Measurements from ENCODE around the gene ATP5MG. TPM values are rescaled to one million over a fixed set of nuclear protein-coding genes. Genes with fewer than 3 reads are reported as not detected.

The ATP5MG gene
- polyA plus RNA-seq, 4 donors, result 234 to 332 (median 284) TPM

GRCh38 chr11:118370774-118371173 lies 30.6 kb upstream of the ATP5MG start:
- H3K36me3 ChIP-seq (ENCODE audit: control insufficient read depth in 3 of 3, insufficient read depth in 2 of 3, low read depth in 1 of 3, low read length in 3 of 3), result peaks cover 24 to 45% (median 36%) of the 10 kb centered on the region in 3 donors
- 95 to 97% (median 96%) methylated on average over 4 of the region's 4 CpGs for WGBS, 3 donors
- no peaks in the 10 kb centered on the region for H3K4me1 ChIP-seq (ENCODE audit: control insufficient read depth in 3 of 3, insufficient read depth in 2 of 3, low read depth in 1 of 3, low read length in 2 of 3)
- H3K4me3 ChIP-seq (ENCODE audit: low read depth in 1 of 3, low read length in 3 of 3), result no peak overlapping the region
- FAIRE-seq (no peak), DNase-seq (no peak)
- no peaks in the 10 kb centered on the region for H3K9me3 ChIP-seq (ENCODE audit: control insufficient read depth in 2 of 2, insufficient read depth in 1 of 2, low read depth in 1 of 2, low read length in 1 of 2)
- H3K27ac ChIP-seq (ENCODE audit: low read depth in 1 of 3, low read length in 2 of 3), result no peak overlapping the region
- H3K27me3 ChIP-seq (ENCODE audit: control insufficient read depth in 3 of 3, insufficient read depth in 3 of 3, low read length in 3 of 3), result no peaks in the 10 kb centered on the region

- Histone ChIP-seq H3K4me1 (ENCODE audit: control insufficient read depth in 3 of 3, insufficient read depth in 2 of 3, low read depth in 1 of 3, low read length in 2 of 3) (no peaks in the 10 kb centered on the region), H3K9me3 (ENCODE audit: control insufficient read depth in 2 of 2, insufficient read depth in 1 of 2, low read depth in 1 of 2, low read length in 1 of 2) (no peaks in the 10 kb centered on the region), H3K27ac (ENCODE audit: low read depth in 1 of 3, low read length in 2 of 3) (no peak overlapping the region), H3K27me3 (ENCODE audit: control insufficient read depth in 3 of 3, insufficient read depth in 3 of 3, low read length in 3 of 3) (no peaks in the 10 kb centered on the region), H3K4me3 (ENCODE audit: low read depth in 1 of 3, low read length in 3 of 3) (no peak overlapping the region), H3K36me3 (ENCODE audit: control insufficient read depth in 3 of 3, insufficient read depth in 2 of 3, low read depth in 1 of 3, low read length in 3 of 3) (peaks cover 28 to 47% (median 44%) of the 10 kb centered on the region in 3 donors)
- DNase-seq (no peak), FAIRE-seq (no peak)
- 88 to 93% (median 88%) methylated on average over 2 of the region's 2 CpGs for whole genome bisulfite sequencing, 3 donors
These were observed 28.1 kb upstream of the ATP5MG start for GRCh38 chr11:118373263-118373662.

DNA sequence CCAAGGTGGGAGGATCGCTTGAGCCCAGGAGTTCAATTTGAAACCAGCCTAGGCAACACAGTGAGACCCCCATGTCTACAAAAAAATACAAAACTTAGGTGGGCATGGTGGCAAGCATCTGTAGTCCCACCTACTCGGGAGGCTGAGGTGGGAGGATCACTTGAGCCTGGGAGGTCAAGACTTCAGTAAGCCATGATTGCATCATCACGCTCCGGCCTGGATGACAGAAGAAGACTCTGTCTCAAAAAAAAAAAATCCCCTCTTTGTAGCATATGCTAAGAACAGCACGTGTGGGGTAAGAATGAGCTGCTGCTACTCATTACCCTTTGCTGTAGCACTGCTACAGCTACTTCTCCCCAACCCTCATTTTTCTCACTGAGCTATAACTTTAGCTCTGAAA lies 27.5 kb upstream of the ATP5MG start:
- FAIRE-seq, result no peak
- no peaks in the 10 kb centered on the region for H3K4me1 ChIP-seq (ENCODE audit: control insufficient read depth in 3 of 3, insufficient read depth in 2 of 3, low read depth in 1 of 3, low read length in 2 of 3)
- H3K27ac ChIP-seq (ENCODE audit: low read depth in 1 of 3, low read length in 2 of 3), result no peak overlapping the region
- H3K36me3 ChIP-seq (ENCODE audit: control insufficient read depth in 3 of 3, insufficient read depth in 2 of 3, low read depth in 1 of 3, low read length in 3 of 3), result peaks cover 22 to 47% (median 44%) of the 10 kb centered on the region in 3 donors
- H3K27me3 ChIP-seq (ENCODE audit: control insufficient read depth in 3 of 3, insufficient read depth in 3 of 3, low read length in 3 of 3), result no peaks in the 10 kb centered on the region
- WGBS, 3 donors, result 99 to 100% (median 99%) methylated on average over 5 of the region's 5 CpGs
- no peaks in the 10 kb centered on the region for H3K9me3 ChIP-seq (ENCODE audit: control insufficient read depth in 2 of 2, insufficient read depth in 1 of 2, low read depth in 1 of 2, low read length in 1 of 2)
- H3K4me3 ChIP-seq (ENCODE audit: low read depth in 1 of 3, low read length in 3 of 3), result no peak overlapping the region
- no peak for DNase-seq

DNA sequence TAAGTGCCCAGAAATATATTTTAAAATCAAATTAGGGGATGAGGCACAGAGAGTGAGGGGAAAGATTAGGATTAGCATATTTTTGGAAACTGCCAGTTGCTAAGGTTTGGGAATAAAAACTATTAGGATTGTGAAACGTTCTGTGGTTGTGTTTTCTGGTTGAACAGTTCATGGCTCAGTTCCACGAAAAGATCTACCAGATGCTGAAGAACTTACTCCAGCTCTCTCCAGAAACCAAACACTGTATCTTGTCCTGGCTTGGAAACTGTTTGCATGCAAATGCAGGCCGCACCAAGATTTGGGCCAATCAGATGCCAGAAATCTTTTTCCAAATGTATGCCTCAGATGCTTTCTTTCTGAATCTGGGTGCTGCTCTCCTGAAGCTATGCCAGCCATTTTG lies 26.7 kb upstream of the ATP5MG start:
- H3K4me1 ChIP-seq (ENCODE audit: control insufficient read depth in 3 of 3, insufficient read depth in 2 of 3, low read depth in 1 of 3, low read length in 2 of 3), result no peaks in the 10 kb centered on the region
- WGBS, 3 donors, result 77 to 89% (median 85%) methylated on average over 3 of the region's 3 CpGs
- no peak for DNase-seq
- FAIRE-seq, result no peak
- H3K36me3 ChIP-seq (ENCODE audit: control insufficient read depth in 3 of 3, insufficient read depth in 2 of 3, low read depth in 1 of 3, low read length in 3 of 3), result peaks cover 20 to 49% (median 44%) of the 10 kb centered on the region in 3 donors
- no peaks in the 10 kb centered on the region for H3K27me3 ChIP-seq (ENCODE audit: control insufficient read depth in 3 of 3, insufficient read depth in 3 of 3, low read length in 3 of 3)
- no peaks in the 10 kb centered on the region for H3K9me3 ChIP-seq (ENCODE audit: control insufficient read depth in 2 of 2, insufficient read depth in 1 of 2, low read depth in 1 of 2, low read length in 1 of 2)
- H3K4me3 ChIP-seq (ENCODE audit: low read depth in 1 of 3, low read length in 3 of 3), result no peak overlapping the region
- no peak overlapping the region for H3K27ac ChIP-seq (ENCODE audit: low read depth in 1 of 3, low read length in 2 of 3)

DNA sequence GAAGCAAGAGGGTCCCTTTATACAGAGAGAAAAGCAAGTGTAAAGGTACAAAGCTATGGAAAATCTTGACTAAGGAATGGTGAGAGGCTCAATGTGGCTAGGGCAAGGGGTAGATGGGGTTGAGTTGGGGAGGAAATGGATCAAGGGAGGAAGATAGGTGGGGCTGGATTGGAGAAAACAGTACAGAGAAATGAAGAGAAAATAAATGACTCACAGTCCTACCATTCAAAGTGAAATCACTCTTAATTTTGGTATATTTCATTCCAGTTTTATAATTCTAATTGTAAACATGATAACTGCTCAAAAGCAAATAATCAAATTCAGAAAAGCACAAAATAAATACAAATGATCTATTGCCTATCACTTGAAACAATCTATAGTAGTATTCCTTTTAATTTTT lies 25.4 kb upstream of the ATP5MG start:
- no peaks in the 10 kb centered on the region for H3K27me3 ChIP-seq (ENCODE audit: control insufficient read depth in 3 of 3, insufficient read depth in 3 of 3, low read length in 3 of 3)
- no peaks in the 10 kb centered on the region for H3K4me1 ChIP-seq (ENCODE audit: control insufficient read depth in 3 of 3, insufficient read depth in 2 of 3, low read depth in 1 of 3, low read length in 2 of 3)
- DNase-seq (no peak), FAIRE-seq (no peak)
- peaks cover 17 to 48% (median 39%) of the 10 kb centered on the region in 3 donors for H3K36me3 ChIP-seq (ENCODE audit: control insufficient read depth in 3 of 3, insufficient read depth in 2 of 3, low read depth in 1 of 3, low read length in 3 of 3)
- H3K9me3 ChIP-seq (ENCODE audit: control insufficient read depth in 2 of 2, insufficient read depth in 1 of 2, low read depth in 1 of 2, low read length in 1 of 2), result no peaks in the 10 kb centered on the region
- no peak overlapping the region for H3K4me3 ChIP-seq (ENCODE audit: low read depth in 1 of 3, low read length in 3 of 3)
- H3K27ac ChIP-seq (ENCODE audit: low read depth in 1 of 3, low read length in 2 of 3), result no peak overlapping the region

- H3K36me3 ChIP-seq (ENCODE audit: control insufficient read depth in 3 of 3, insufficient read depth in 2 of 3, low read depth in 1 of 3, low read length in 3 of 3), result peaks cover 23 to 47% (median 43%) of the 10 kb centered on the region in 3 donors
- FAIRE-seq, result no peak
These were observed 21.9 kb upstream of the ATP5MG start for GRCh38 chr11:118379497-118379896.

GRCh38 chr11:118380571-118380970 lies 20.8 kb upstream of the ATP5MG start:
- Histone ChIP-seq H3K4me3 (ENCODE audit: low read depth in 1 of 3, low read length in 3 of 3) (no peak overlapping the region), H3K27me3 (ENCODE audit: control insufficient read depth in 3 of 3, insufficient read depth in 3 of 3, low read length in 3 of 3) (no peaks in the 10 kb centered on the region), H3K27ac (ENCODE audit: low read depth in 1 of 3, low read length in 2 of 3) (no peak overlapping the region), H3K36me3 (ENCODE audit: control insufficient read depth in 3 of 3, insufficient read depth in 2 of 3, low read depth in 1 of 3, low read length in 3 of 3) (peaks cover 28 to 45% (median 45%) of the 10 kb centered on the region in 3 donors), H3K9me3 (ENCODE audit: control insufficient read depth in 2 of 2, insufficient read depth in 1 of 2, low read depth in 1 of 2, low read length in 1 of 2) (no peaks in the 10 kb centered on the region), H3K4me1 (ENCODE audit: control insufficient read depth in 3 of 3, insufficient read depth in 2 of 3, low read depth in 1 of 3, low read length in 2 of 3) (no peaks in the 10 kb centered on the region)
- FAIRE-seq, result no peak
- no peak for DNase-seq

More at GRCh38 chr11:118379497-118379896, 21.9 kb upstream of the ATP5MG start:
- H3K27ac ChIP-seq (ENCODE audit: low read depth in 1 of 3, low read length in 2 of 3), result no peak overlapping the region
- no peaks in the 10 kb centered on the region for H3K27me3 ChIP-seq (ENCODE audit: control insufficient read depth in 3 of 3, insufficient read depth in 3 of 3, low read length in 3 of 3)
- DNase-seq, result no peak
- H3K9me3 ChIP-seq (ENCODE audit: control insufficient read depth in 2 of 2, insufficient read depth in 1 of 2, low read depth in 1 of 2, low read length in 1 of 2), result no peaks in the 10 kb centered on the region
- no peak overlapping the region for H3K4me3 ChIP-seq (ENCODE audit: low read depth in 1 of 3, low read length in 3 of 3)
- no peaks in the 10 kb centered on the region for H3K4me1 ChIP-seq (ENCODE audit: control insufficient read depth in 3 of 3, insufficient read depth in 2 of 3, low read depth in 1 of 3, low read length in 2 of 3)
- WGBS, 3 donors, result 93 to 95% (median 93%) methylated on average over 4 of the region's 4 CpGs

- H3K4me1 ChIP-seq (ENCODE audit: control insufficient read depth in 3 of 3, insufficient read depth in 2 of 3, low read depth in 1 of 3, low read length in 2 of 3), result no peaks in the 10 kb centered on the region
- H3K27ac ChIP-seq (ENCODE audit: low read depth in 1 of 3, low read length in 2 of 3), result no peak overlapping the region
- H3K9me3 ChIP-seq (ENCODE audit: control insufficient read depth in 2 of 2, insufficient read depth in 1 of 2, low read depth in 1 of 2, low read length in 1 of 2), result no peaks in the 10 kb centered on the region
- no peaks in the 10 kb centered on the region for H3K27me3 ChIP-seq (ENCODE audit: control insufficient read depth in 3 of 3, insufficient read depth in 3 of 3, low read length in 3 of 3)
- H3K4me3 ChIP-seq (ENCODE audit: low read depth in 1 of 3, low read length in 3 of 3), result no peak overlapping the region
- FAIRE-seq (no peak), DNase-seq (no peak)
- WGBS, 3 donors, result 94 to 98% (median 94%) methylated on average over 3 of the region's 3 CpGs
- H3K36me3 ChIP-seq (ENCODE audit: control insufficient read depth in 3 of 3, insufficient read depth in 2 of 3, low read depth in 1 of 3, low read length in 3 of 3), result peaks cover 33 to 48% (median 35%) of the 10 kb centered on the region in 3 donors
These were observed 18.5 kb upstream of the ATP5MG start for GRCh38 chr11:118382954-118383353.

DNA sequence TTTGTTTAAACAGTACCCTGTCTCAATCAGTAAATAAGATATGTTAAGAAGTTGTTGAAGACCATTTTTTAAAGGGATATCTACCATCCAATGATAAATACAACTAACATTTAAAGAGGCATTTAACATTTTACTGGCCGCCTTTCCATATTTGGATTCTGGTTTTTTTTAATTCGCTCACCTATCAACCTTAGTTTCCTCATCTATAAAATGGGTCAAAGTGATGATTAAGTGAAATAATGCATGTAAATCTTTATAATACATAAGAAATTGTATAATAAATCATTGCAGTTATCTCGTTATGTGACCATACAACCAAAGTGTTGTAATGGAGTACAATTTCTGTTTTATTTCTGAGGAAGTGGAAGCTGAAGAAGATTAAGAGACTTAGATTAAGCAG lies 17.7 kb upstream of the ATP5MG start:
- Histone ChIP-seq H3K27ac (ENCODE audit: low read depth in 1 of 3, low read length in 2 of 3) (no peak overlapping the region), H3K36me3 (ENCODE audit: control insufficient read depth in 3 of 3, insufficient read depth in 2 of 3, low read depth in 1 of 3, low read length in 3 of 3) (peaks cover 33 to 45% (median 39%) of the 10 kb centered on the region in 3 donors), H3K9me3 (ENCODE audit: control insufficient read depth in 2 of 2, insufficient read depth in 1 of 2, low read depth in 1 of 2, low read length in 1 of 2) (no peaks in the 10 kb centered on the region), H3K4me3 (ENCODE audit: low read depth in 1 of 3, low read length in 3 of 3) (no peak overlapping the region), H3K4me1 (ENCODE audit: control insufficient read depth in 3 of 3, insufficient read depth in 2 of 3, low read depth in 1 of 3, low read length in 2 of 3) (no peaks in the 10 kb centered on the region), H3K27me3 (ENCODE audit: control insufficient read depth in 3 of 3, insufficient read depth in 3 of 3, low read length in 3 of 3) (no peaks in the 10 kb centered on the region)
- DNase-seq (no peak), FAIRE-seq (no peak)
- 95 to 99% (median 96%) methylated on average over 3 of the region's 3 CpGs for WGBS, 3 donors
